ENCODE data around the gene EFNA1.
A peak's percentile ranks its signal among the peaks of the same experiment; 100 is the strongest.

Gene EFNA1

DNA sequence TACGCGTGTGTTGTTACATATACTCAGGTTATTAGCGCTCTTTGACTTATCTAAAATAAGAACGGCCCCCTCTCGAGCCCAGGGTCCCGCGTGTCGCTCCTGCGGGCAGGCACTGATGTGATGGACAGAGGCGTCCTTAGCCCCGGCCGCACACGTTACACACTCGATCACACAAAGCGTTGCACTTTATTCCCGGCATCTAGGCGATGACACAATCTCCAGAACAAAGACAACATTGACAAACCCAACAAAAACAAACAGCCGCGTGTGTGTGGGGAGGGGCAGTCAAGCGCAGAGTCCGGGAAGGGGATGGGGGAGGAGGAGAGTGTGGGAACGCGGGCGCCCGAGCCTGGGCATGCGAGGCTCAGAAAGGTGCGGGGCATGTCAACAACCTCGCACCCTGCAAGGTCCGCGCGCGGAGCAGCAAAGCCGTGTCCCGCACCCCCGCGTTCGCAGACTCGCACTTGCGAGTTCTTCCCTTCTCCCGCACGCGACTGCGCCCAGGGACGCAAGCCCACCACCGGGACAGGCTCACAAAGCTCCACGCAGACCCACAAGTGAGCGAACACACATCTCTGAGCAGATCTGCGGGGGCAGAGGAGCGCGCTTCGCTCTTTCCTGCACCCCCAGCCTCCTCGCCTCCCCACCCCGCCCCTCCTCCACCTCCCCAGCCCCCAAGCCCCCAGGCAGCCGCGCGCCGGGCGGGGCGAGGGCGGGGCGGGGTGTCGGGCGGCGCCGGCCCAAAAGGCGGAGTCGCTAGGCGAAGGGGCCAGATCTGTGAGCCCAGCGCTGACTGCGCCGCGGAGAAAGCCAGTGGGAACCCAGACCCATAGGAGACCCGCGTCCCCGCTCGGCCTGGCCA, at the start of gene EFNA1:
EFNA1 (plus strand) TSS at position 772 of the 862 bp plus-strand sequence. CDS start 102 bp downstream, outside the sequence.
- DNase-seq: peak; percentile 54

GRCh38 chr1:155078469-155079209, 49.0 kb upstream of the EFNA1 start, which contains the start of gene EFNA3:
TSS of gene EFNA3 (plus strand) at chr1:155078837. CDS start at chr1:155078942, 105 bp downstream.
- DNase-seq: peak; percentile 79

GRCh38 chr1:155079210-155079486, 48.5 kb upstream of the EFNA1 start:
- no peak for DNase-seq

DNA sequence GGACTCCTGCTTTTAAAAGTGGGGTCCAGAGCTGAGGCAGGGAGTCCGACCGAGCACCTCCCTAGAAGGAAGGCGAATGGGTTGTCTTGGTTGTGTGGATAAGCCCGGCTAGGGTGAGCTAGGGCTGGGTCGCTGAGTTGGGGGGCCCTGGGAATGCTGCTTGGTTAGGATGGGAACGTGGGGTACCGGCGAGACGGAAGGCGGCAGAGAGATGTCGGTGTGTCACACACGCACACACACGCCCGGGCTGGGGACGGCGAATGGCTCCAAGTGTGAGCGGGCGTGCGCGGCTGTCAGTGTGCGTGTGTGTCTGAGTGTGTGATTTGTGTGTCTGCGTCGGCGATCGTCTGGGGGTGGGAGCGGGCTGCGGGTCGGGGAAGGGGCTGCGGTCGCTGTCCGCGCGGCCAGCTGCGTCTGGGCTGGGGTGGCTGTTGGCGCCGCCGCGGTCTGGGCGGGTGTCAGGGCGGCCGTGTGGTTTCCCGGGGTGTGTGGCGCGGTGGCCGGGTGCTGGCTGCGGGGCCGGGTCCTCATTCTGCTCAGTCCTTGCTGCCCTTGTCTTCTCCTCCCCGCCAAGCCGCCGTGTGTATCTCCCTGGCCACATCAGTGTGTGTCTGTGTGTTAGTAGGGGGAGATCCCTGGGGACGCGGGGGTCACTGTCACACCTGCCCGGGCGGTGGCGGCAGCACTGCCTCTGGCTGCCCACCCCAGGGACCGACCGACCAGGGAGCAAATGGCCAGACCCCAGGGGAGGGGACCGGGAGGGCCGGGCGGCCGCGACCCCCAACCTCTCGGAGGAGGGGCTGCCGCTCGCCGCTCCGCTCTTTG, 48.0 kb upstream of the EFNA1 start:
- DNase-seq: peak; percentile 12

DNA sequence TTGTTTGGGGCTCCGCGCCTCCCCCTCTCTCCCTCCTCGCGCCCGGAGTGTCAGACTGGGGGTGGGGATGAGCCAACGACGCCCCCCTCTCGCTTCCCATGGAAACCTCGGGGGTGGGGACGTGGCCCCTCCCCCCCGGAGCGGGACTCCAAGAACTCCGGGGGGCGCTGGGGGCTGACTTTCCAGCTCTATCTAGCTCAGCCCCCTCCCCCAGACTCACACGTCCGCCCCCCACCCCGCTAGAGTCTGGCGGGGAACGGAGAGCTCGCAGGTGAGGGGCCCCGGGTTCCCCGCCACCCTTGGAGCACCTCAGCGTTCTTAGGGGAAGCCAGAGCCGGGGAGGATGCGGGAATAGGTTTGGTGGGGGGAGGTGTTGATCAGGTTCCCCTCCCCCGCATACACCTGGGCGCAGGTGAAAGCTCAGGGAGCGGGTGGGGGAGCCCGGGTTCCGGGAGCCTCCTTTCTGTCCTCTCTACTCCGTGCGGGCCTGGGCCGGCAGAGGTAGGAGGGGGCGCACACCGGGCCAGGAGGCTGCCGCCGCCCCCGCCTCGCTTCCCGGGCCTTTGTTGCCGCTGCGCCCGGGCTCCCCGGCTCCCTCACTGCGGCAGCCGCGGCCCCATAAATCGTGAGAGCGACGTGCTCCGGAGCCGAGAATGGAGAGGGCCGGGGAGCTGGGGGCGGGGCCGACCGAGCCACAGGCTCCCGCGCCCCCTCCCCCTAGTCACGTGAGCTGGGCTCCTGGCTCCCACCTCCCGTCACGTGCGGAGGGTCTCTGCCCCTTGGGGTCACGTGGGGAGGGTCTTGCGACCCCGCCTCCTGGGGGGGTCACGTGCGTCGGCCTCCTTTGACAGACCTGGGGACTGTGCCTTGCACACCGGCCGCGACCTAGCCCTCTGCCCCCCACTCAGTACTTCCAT, 47.1 kb upstream of the EFNA1 start:
- DNase-seq: peak; percentile 86

DNA sequence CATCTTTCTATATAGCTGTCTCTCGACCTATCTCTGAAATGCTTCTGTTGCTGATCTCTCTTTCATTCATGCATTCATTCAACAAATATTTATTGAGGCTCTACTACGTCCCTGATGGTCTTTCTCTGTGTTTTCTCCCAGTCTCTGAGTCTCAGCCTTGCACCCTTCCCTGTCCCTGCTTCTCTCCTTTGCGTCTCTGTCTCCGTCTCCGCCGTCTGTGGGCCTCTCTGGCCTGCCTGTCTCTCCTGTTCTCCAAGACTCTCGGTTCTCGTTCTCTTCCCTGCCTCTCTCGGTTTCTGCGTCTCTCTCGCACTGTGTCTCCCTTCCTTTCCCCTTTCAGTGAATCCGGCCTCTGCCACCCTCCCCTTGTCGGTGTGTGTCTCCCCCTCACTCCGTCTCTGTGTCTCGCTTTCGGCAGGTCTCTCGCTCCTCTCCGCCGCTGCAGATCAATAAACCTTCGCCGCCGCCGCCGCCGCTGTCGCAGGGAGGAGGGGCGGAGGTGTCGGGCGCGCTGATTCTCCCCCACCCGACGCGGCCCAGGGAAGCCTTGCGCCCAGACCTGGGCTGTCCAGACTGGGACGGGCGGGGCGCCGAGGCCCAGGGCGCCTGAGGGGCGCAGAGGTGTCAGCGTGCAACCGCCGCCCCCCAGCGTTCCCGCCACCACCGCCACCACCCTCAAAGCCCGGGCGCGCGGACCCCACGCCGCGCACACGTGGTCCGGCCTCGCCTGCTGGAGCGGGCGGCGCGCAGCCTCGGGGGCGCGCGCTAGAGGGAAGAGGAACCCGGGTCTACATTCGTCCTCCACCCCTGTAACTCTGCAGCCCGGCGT, 46.0 kb upstream of the EFNA1 start:
- no peak for DNase-seq

DNA sequence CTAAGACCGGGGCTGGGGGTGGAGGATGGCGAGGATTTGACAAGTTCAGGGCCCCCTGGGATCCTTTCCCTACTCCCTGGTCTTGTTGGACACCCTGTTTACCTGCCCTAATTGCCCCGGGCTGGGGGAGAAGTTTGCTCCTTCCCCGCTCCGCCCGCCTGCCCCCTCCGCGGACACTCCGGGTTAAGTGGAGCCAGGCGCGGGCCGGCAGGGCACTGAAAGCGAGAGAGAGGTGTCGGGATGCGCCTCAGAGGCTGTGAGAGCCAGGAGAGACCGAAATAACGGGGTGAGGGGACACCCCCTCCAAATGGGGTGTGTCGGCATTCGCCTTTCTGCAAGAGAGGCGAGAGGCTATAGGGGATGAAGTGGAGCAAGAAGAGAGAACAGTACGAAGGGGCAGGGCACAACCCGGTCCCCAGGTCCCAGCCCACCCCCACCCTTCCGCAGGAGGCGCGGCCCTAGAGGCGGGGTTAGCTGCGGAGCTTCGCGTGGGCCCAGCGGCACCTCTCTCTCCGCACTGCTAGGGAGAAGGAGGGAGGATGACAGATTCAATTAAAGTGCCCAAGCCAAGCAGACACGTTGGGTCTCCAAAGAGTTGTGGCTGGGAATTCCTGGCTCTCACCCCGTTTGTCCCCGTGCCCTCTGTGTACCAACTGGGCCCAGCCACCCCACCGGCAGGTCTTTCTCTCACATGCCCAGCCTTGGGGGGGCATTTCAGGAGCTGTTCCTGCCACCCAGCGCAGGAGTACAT, 45.2 kb upstream of the EFNA1 start:
- DNase-seq: no peak

DNA sequence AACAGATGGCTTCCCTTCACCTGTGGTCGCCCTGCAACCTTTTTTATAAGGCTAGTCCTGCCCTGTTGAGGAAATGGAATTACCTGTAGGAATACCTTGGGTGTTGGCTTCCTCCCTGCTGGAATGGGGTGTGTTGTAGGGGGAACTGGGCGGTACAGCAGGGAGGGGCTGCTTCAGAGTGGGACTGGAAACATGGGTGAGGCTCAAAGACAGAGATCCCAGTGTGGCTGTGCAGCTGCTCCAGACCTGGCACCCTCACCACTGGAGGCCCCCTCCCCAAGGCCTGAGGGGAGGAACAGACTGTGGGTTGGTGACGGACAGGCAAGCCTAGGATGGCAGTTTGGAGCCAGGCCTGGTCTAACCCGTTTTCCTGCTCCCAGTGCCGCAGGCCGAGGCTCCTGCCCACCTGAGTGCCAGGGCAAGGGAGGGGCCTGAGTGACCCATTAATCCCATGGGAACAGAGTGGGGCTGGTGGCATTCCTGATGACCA, 44.6 kb upstream of the EFNA1 start:
- no peak for DNase-seq

GRCh38 chr1:155083865-155084721, 43.6 kb upstream of the EFNA1 start:
- DNase-seq: peak; percentile 40

DNA sequence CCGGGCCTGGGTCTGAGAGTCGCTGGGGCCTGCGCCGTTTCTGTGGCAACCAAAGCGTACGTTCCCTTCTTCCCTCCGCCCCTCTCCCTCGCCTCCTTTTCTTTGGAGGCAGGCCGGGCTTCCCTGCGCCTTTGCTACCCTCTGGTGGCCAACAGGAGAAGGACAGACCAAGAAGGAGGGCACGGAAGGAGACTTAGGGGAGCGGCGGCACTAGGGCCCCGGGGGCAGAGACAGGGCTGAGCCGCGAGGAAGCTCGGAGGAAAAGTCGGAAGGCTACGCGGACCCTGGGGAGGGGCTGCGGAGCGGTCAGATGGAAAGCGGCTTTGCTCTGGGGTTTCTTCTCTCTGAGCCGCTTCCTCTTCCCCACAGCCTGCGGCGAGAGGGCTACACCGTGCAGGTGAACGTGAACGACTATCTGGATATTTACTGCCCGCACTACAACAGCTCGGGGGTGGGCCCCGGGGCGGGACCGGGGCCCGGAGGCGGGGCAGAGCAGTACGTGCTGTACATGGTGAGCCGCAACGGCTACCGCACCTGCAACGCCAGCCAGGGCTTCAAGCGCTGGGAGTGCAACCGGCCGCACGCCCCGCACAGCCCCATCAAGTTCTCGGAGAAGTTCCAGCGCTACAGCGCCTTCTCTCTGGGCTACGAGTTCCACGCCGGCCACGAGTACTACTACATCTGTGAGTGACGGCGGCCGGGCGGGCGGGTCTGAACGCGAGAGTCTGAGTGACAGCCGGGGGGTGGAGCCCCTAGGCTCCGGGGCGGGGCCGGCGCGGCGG, 42.8 kb upstream of the EFNA1 start:
- DNase-seq: peak; percentile 97

- peak; percentile 30 for DNase-seq
These were observed 42.1 kb upstream of the EFNA1 start for GRCh38 chr1:155085504-155086127.

DNA sequence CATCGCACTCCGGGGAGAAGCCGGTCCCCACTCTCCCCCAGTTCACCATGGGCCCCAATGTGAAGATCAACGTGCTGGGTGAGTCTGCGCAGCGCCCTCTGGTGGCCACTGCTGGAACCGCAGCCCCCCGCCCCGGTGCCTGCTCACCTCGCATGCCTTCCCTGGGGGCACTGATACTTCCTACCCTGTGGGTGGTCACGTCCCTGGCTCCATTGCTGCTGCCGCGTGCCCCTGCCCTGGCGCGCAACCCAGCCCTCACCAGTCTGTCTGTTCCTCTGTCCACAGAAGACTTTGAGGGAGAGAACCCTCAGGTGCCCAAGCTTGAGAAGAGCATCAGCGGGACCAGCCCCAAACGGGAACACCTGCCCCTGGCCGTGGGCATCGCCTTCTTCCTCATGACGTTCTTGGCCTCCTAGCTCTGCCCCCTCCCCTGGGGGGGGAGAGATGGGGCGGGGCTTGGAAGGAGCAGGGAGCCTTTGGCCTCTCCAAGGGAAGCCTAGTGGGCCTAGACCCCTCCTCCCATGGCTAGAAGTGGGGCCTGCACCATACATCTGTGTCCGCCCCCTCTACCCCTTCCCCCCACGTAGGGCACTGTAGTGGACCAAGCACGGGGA, 41.4 kb upstream of the EFNA1 start:
- DNase-seq: peak; percentile 42

GRCh38 chr1:155086856-155087535, 40.7 kb upstream of the EFNA1 start:
- DNase-seq: no peak

- peak; percentile 65 for DNase-seq
These were observed 36.3 kb upstream of the EFNA1 start for GRCh38 chr1:155091071-155092051.

- DNase-seq: no peak
These were observed 35.5 kb upstream of the EFNA1 start for GRCh38 chr1:155092131-155092530.

GRCh38 chr1:155092641-155093040, 35.0 kb upstream of the EFNA1 start:
- DNase-seq: no peak

Measured in NCI-H2171 treated with DMSO at 0.1 percent for 48 hours (cell line).